ENCODE data around the gene MBP.
"Not testable (repeated sequence)": the region's sequence is repeated elsewhere in the genome, so short reads cannot be mapped to it uniquely, and the experiment has no call there.

DNA sequence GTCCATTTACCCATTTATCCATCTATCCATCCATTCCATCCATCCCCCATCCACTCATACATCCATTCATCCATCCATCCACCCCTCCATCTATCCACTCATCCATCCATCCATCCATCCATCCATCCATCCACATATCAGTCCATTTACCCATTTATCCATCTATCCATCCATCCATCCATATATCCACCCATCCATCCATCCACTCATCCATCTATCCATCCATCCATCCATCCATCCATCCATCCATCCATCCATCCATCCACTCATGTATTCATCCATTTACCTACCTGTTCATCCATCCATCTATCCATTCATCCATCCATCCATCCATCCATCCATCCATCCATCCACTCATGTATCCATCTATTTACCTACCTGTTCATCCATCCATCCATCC is 113.9 kb downstream of the MBP start:
- TF ChIP-seq, protein P1, sequence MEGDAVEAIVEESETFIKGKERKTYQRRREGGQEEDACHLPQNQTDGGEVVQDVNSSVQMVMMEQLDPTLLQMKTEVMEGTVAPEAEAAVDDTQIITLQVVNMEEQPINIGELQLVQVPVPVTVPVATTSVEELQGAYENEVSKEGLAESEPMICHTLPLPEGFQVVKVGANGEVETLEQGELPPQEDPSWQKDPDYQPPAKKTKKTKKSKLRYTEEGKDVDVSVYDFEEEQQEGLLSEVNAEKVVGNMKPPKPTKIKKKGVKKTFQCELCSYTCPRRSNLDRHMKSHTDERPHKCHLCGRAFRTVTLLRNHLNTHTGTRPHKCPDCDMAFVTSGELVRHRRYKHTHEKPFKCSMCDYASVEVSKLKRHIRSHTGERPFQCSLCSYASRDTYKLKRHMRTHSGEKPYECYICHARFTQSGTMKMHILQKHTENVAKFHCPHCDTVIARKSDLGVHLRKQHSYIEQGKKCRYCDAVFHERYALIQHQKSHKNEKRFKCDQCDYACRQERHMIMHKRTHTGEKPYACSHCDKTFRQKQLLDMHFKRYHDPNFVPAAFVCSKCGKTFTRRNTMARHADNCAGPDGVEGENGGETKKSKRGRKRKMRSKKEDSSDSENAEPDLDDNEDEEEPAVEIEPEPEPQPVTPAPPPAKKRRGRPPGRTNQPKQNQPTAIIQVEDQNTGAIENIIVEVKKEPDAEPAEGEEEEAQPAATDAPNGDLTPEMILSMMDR (conservative IDR thresholded peaks at IDR 0.05) = not testable (repeated sequence)
- TF ChIP-seq ZFX (IDR thresholded peaks at IDR 0.05) = not testable (repeated sequence)

All from C4-2B (cell line).